Psoas muscle (tissue), 8 donors: ENCODE measurements around the gene RNU1-3. TPM values are rescaled to one million over a fixed set of nuclear protein-coding genes. Genes with fewer than 3 reads are reported as not detected.
"Not testable (repeated sequence)": the region's sequence is repeated elsewhere in the genome, so short reads cannot be mapped to it uniquely, and the experiment has no call there.

Experiments used
- ATAC-seq, 4 donors: fragments of 200-7000 bp; cut with Tn5 transposase; one replicate each; pipeline ENCODE4 v1.9.1; 2020; ENCODE audit warnings: moderate library complexity in 3 of 4, mild to moderate bottlenecking in 2 of 4
- DNase-seq, 2 donors: peaks; one replicate each; pipeline ENCODE4 v3.0.0-alpha.2; 2020
- H3K27ac ChIP-seq: fragments of 200-600 bp; one replicate; pipeline ENCODE4 v1.8.0; 2022
- H3K27me3 ChIP-seq, 3 donors: fragments of 200-600 bp in 1 of 3; one replicate each; pipeline versions ENCODE4 v1.6.1 to v1.8.0; 2013 to 2022; ENCODE audit warnings: low read length in 2 of 3, mild to moderate bottlenecking in 2 of 3, moderate library complexity in 1 of 3; ENCODE audit not compliant: insufficient read depth in 3 of 3
- H3K36me3 ChIP-seq, 2 donors: fragments of 200-600 bp in 1 of 2; one replicate each; pipeline versions ENCODE4 v1.6.1 to v1.8.0; 2013 to 2022; ENCODE audit warnings: low read depth in 1 of 2, mild to moderate bottlenecking in 1 of 2, moderate library complexity in 1 of 2; ENCODE audit not compliant: insufficient read depth in 1 of 2
- H3K4me1 ChIP-seq: fragments of 200-600 bp; one replicate; pipeline ENCODE4 v1.8.0; 2022
- H3K4me3 ChIP-seq: fragments of 200-600 bp; one replicate; pipeline ENCODE4 v1.8.0; 2022; ENCODE audit warnings: mild to moderate bottlenecking
- H3K9me3 ChIP-seq: fragments of 200-600 bp; one replicate; pipeline ENCODE4 v1.8.0; 2022
- CTCF ChIP-seq: fragments of 200-600 bp; IDR thresholded peaks from one replicate; pipeline ENCODE4 v1.8.0; 2022; ENCODE audit warnings: antibody characterized with exemption
- WGBS, 3 donors: extraction: QIAGEN DNeasy Blood & Tissue Kit; methylation state at CpG; one replicate each; pipeline versions ENCODE4 v1.1.6 to v1.1.7; 2013; 5-methylcytosine and 5-hydroxymethylcytosine counted together
- intact Hi-C, 2 donors: fragments of 100-400 bp; cut with DNase I; formaldehyde crosslinking; loops; one replicate each; pipeline versions ENCODE4 v1.11.0 to v1.14.2; 2022
- polyA plus RNA-seq, 3 donors: library from polyadenylated mRNA; stranded (reverse); fragments of 200-250 nt; gene quantifications; one replicate each; pipeline ENCODE4 v1.2.3, GENCODE V29; 2013
- total RNA-seq, 4 donors: library from RNA; stranded (reverse); fragmentation: NEBNext Ultra II Directional in 2 of 4; extraction: Animal tissue kit (Norgen Biotek cat#: 25700) in 2 of 4; gene quantifications; one replicate each; pipeline versions ENCODE4 v1.2.1 to v1.2.4, GENCODE V29; 2021 to 2023
- donor health status: healthy with polysubstance abuse.
- donor health status: DM: no; HTN: no; CAD: no; lungs with moderate emphysema.
- donor health status: Bipolar disorder and iron deficiency.
- donor health status: healthy.
- donor health status: DM: yes; HTN: yes; CAD: no.
- donor health status: DM: no; HTN: no; CAD: no.
- donor health status: DM: no; HTN: no; CAD: no.
- donor health status: DM: yes; HTN: yes; CAD: no.

Gene RNU1-3
- total and polyA plus RNA-seq, 7 donors, result 1,264 to 5,208 (median 3,151) TPM; not detected in 3

- H3K36me3 ChIP-seq, intact Hi-C loops: not testable (repeated sequence)
- WGBS, 3 donors, result 83 to 88% (median 86%) methylated on average over 4 to 6 of the region's 6 CpGs
Observed at GRCh38 chr1:16706302-16706701, 39.6 kb upstream of the RNU1-3 start.

GRCh38 chr1:16704502-16705100, 37.9 kb upstream of the RNU1-3 start:
- DNase-seq, result peak in 1 of 2 donors; percentile 34
- WGBS, 3 donors, result 89 to 100% (median 93%) methylated on average over 3 to 13 of the region's 16 CpGs
- not testable (repeated sequence) for ATAC-seq

More at GRCh38 chr1:16706302-16706701, 39.6 kb upstream of the RNU1-3 start:
- not testable (repeated sequence) for H3K27ac ChIP-seq, DNase-seq, H3K9me3 ChIP-seq, H3K4me3 ChIP-seq, H3K27me3 ChIP-seq, H3K4me1 ChIP-seq, ATAC-seq

GRCh38 chr1:16704076-16704475, 37.3 kb upstream of the RNU1-3 start:
- H3K36me3 ChIP-seq, H3K27ac ChIP-seq, H3K4me3 ChIP-seq, H3K27me3 ChIP-seq, H3K4me1 ChIP-seq, intact Hi-C loops, H3K9me3 ChIP-seq, ATAC-seq: not testable (repeated sequence)
- peak in 1 of 2 donors; percentile 42 for DNase-seq
- WGBS, 3 donors, result 67 to 78% (median 74%) methylated on average over 2 to 7 of the region's 13 CpGs

More at GRCh38 chr1:16704502-16705100, 37.9 kb upstream of the RNU1-3 start:
- H3K36me3 ChIP-seq, H3K9me3 ChIP-seq, H3K4me3 ChIP-seq, intact Hi-C loops, H3K27me3 ChIP-seq, H3K4me1 ChIP-seq, H3K27ac ChIP-seq: not testable (repeated sequence)

- peak in 2 of 4 donors; percentile 11 to 12 for ATAC-seq
- H3K4me3 ChIP-seq, DNase-seq, intact Hi-C loops, H3K27ac ChIP-seq, H3K27me3 ChIP-seq, H3K9me3 ChIP-seq, H3K4me1 ChIP-seq, H3K36me3 ChIP-seq: not testable (repeated sequence)
- 29 to 62% (median 32%) methylated on average over 3 of the region's 5 CpGs for WGBS, 3 donors
Observed at GRCh38 chr1:16703602-16704001, 36.9 kb upstream of the RNU1-3 start.

GRCh38 chr1:16703141-16703540, 36.4 kb upstream of the RNU1-3 start:
- H3K27ac ChIP-seq, H3K4me3 ChIP-seq, H3K36me3 ChIP-seq, H3K9me3 ChIP-seq, intact Hi-C loops, H3K4me1 ChIP-seq, DNase-seq, H3K27me3 ChIP-seq: not testable (repeated sequence)
- no CpG with 5 or more reads among the region's 7 CpGs for WGBS, 3 donors
- peak; percentile 63 to 88 (median 76) for ATAC-seq
- TF ChIP-seq CTCF, result peak; percentile 19

GRCh38 chr1:16702280-16702679, 35.5 kb upstream of the RNU1-3 start:
- H3K4me1 ChIP-seq, H3K4me3 ChIP-seq, H3K27me3 ChIP-seq, H3K36me3 ChIP-seq, H3K27ac ChIP-seq, H3K9me3 ChIP-seq, ATAC-seq, intact Hi-C loops: not testable (repeated sequence)
- 61 to 62% methylated on average over 2 to 3 of the region's 5 CpGs; no CpG with 5 or more reads in 1 of the 3 donors for WGBS, 3 donors
- peak in 1 of 2 donors; percentile 42 for DNase-seq

- WGBS, 3 donors, result 13% methylated on average over 6 of the region's 37 CpGs; no CpG with 5 or more reads in 2 of the 3 donors
- ATAC-seq, H3K4me1 ChIP-seq, H3K27ac ChIP-seq, H3K36me3 ChIP-seq, H3K4me3 ChIP-seq, DNase-seq, H3K27me3 ChIP-seq, intact Hi-C loops, H3K9me3 ChIP-seq: not testable (repeated sequence)
Observed at GRCh38 chr1:16701189-16701588, 34.4 kb upstream of the RNU1-3 start.

GRCh38 chr1:16700138-16700895, 33.6 kb upstream of the RNU1-3 start:
- H3K36me3 ChIP-seq, ATAC-seq, H3K4me3 ChIP-seq, DNase-seq, H3K27me3 ChIP-seq, H3K4me1 ChIP-seq, H3K9me3 ChIP-seq, H3K27ac ChIP-seq, intact Hi-C loops: not testable (repeated sequence)
- 0 to 20% (median 1%) methylated on average over 1 to 6 of the region's 57 CpGs for WGBS, 3 donors

- intact Hi-C loops, H3K27me3 ChIP-seq, H3K9me3 ChIP-seq, H3K4me1 ChIP-seq, H3K36me3 ChIP-seq, DNase-seq, H3K27ac ChIP-seq, ATAC-seq, H3K4me3 ChIP-seq: not testable (repeated sequence)
- 6 to 9% (median 6%) methylated on average over 14 to 48 of the region's 52 CpGs for WGBS, 3 donors
Observed at GRCh38 chr1:16699440-16699839, 32.7 kb upstream of the RNU1-3 start.

GRCh38 chr1:16697152-16697551, 30.4 kb upstream of the RNU1-3 start:
- ATAC-seq, result not testable (repeated sequence)
- WGBS, 3 donors, result 61 to 100% (median 84%) methylated on average over 2 to 4 of the region's 7 CpGs

More at GRCh38 chr1:16697152-16697551, 30.4 kb upstream of the RNU1-3 start:
- intact Hi-C loops, H3K9me3 ChIP-seq, H3K36me3 ChIP-seq, H3K4me1 ChIP-seq, H3K4me3 ChIP-seq, H3K27me3 ChIP-seq, H3K27ac ChIP-seq, DNase-seq: not testable (repeated sequence)
